HG03342 (cell line): Measurements from ENCODE around the gene TMEM129.
A peak's percentile ranks its signal among the peaks of the same experiment; 100 is the strongest.
"Not testable (repeated sequence)": the region's sequence is repeated elsewhere in the genome, so short reads cannot be mapped to it uniquely, and the experiment has no call there.

Experiments used
- ATAC-seq: cut with Tn5 transposase; IDR thresholded peaks from one replicate; pipeline ENCODE4 v1.9.1; 2021; ENCODE audit warnings: mild to moderate bottlenecking, moderate library complexity; ENCODE audit not compliant: unreplicated experiment

TMEM129 gene

DNA sequence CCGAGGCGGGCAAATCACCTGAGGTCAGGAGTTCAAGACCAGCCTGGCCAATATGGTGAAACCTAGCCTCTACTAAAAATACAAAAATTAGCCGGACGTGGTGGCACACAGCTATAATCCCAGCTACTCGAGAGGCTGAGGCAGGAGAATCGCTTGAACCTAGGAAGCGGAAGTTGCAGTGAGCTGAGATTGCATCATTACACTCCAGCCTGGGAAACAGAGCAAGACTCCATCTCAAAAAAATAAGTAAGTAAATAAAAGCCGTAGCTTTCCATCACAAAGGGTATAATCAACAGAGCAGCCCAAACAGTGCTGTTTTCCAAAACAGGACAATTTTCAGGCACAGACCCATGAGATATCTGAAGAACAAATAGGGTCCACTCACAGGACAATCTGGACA, 19.5 kb downstream of the TMEM129 start:
- ATAC-seq = not testable (repeated sequence)

DNA sequence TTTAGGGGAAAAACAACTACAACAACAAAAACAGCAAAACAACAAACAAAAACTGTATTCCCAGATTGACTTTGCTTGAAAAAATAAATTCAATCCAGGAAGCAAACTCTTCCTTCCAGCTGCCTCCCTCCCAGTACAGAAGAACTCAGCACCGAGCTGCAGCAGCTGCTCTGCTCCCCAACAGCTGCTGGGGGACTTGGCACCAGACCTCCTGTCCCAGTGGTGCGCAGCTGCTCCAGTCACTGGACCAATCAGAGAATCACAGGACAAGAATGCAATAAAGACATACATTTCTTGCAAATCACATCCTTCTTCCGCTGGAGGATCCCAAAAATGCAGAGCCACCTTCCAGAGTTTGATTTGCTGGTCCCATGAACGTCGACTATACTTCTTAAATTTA, 25.2 kb downstream of the TMEM129 start:
- ATAC-seq = no peak

GRCh38 chr4:1693131-1693896, 27.8 kb downstream of the TMEM129 start:
- peak; percentile 70 for ATAC-seq

- ATAC-seq = no peak
Observed at GRCh38 chr4:1691737-1692373, 29.3 kb downstream of the TMEM129 start.

DNA sequence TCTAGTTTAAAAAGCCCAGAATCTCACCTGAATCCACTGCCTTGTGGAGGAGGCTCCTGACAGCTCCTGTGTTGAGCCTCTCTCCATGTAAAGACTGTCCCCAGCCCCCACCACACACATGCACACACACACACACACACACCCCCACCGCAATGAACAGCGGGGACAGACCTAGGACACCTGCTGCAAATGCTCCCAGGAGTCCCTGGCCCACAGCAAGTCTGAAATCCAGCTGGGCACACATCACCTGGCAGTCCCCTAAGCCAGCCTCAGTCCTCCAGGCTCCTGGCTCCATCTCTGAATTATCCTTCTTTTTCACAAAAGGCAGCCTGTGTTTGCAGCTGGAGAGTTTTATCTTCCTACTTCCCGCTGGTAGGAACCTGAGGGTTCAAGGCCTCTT, 30.4 kb downstream of the TMEM129 start:
- ATAC-seq = no peak

- no peak for ATAC-seq
Observed at GRCh38 chr4:1686440-1687036, 34.6 kb downstream of the TMEM129 start.

DNA sequence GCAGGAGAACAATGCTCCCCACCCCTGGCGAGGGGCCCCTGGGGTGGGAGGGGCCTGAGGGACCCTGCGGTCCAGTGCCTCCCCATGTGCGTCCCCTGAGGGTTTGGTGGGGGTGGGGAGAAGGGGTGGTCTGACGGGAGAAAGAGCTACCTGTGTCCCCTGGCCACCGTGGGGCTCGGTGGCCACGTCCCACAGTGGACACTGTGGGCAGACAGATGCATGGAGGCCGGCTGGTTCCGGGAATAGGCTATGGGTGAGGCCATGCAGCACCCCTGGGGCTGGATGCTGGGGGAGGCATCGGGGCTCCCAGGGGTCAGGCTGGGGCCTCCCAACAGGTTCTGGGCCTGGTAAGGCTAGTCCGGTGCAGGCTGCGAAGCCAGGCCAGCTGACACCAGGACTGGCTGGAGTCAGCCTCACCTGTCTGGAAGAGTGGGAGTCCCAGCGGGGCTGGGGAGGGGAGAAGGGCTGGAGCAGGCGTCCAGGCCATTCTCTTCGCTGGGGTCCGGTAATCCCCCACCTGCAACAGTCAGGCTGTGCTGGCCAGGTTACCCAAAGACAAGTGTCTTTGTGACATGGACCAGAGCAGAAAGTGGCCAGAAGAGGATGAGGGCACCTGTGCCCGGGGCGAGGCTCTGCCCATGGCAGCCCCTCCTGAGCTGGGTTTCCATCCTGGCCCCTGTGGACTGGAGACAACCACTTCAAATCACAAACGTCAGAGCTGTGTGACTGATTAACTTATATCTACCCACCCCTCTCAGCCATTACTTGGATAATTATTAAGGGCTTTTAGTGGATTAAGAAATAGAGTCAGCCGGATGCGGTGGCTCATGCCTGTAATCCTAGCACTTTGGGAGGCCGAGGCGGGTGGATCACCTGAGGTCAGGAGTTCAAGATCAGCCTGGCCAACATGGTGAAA, 35.6 kb downstream of the TMEM129 start:
- ATAC-seq = no peak

GRCh38 chr4:1684506-1685234, 36.5 kb downstream of the TMEM129 start:
- ATAC-seq = no peak

- peak; percentile 84 for ATAC-seq
Observed at GRCh38 chr4:1683736-1684505, 37.2 kb downstream of the TMEM129 start, which contains the start of gene FAM53A. FAM53A (minus strand) TSS chr4:1684313; CDS start chr4:1668741, 15,572 bp downstream.

- ATAC-seq = no peak
Observed at GRCh38 chr4:1683261-1683735, 37.8 kb downstream of the TMEM129 start.

GRCh38 chr4:1682860-1683259, 38.3 kb downstream of the TMEM129 start:
- no peak for ATAC-seq

DNA sequence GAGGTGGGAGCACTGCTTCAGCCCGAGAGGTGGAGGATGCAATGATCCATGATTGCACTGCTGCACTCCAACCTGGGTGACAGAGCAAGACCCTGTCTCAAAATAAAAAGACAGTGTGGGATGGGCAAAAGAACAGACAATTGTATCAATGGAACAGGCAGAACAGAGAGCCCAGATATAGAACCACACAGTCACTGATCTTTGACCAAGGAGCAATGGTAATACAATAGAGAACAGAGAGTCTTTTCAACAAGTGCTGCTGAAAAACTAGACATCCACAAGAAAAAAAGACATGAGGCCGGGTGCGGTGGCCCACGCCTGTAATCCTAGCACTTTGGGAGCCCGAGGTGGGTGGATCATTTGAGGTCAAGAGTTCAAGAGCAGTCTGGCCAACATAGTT, 42.9 kb downstream of the TMEM129 start:
- ATAC-seq = no peak

GRCh38 chr4:1676605-1677525, 44.3 kb downstream of the TMEM129 start:
- ATAC-seq = no peak

- ATAC-seq = no peak
Observed at GRCh38 chr4:1675802-1676137, 45.4 kb downstream of the TMEM129 start.

GRCh38 chr4:1675136-1675801, 45.9 kb downstream of the TMEM129 start:
- no peak for ATAC-seq

DNA sequence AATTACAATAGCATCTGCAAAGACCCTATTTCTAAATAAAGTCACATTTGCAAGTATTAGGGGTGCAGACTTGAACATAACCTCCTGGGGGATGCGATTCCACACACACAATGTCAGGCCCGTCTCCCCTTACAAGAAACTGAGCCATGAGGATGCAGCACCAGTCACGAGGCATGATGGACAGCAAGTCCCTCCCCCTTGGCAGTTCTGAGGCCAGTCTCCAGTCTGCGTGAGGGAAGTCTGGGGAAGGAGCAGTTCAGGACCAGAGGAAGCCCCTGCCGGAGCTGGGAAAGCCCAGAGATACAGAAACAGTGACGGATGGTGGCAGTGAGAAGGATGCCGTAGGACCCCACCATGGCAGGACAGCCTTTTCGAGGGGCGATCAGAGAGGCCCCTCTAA, 46.4 kb downstream of the TMEM129 start:
- ATAC-seq = no peak

- no peak for ATAC-seq
Observed at GRCh38 chr4:1673671-1674070, 47.5 kb downstream of the TMEM129 start.

- ATAC-seq = not testable (repeated sequence)
Observed at GRCh38 chr4:1671011-1671410, 50.1 kb downstream of the TMEM129 start.
